ENCODE measurements around the gene DCLK3. TPM values are rescaled to one million over a fixed set of nuclear protein-coding genes. Genes with fewer than 3 reads are reported as not detected.

The DCLK3 gene, protein sequence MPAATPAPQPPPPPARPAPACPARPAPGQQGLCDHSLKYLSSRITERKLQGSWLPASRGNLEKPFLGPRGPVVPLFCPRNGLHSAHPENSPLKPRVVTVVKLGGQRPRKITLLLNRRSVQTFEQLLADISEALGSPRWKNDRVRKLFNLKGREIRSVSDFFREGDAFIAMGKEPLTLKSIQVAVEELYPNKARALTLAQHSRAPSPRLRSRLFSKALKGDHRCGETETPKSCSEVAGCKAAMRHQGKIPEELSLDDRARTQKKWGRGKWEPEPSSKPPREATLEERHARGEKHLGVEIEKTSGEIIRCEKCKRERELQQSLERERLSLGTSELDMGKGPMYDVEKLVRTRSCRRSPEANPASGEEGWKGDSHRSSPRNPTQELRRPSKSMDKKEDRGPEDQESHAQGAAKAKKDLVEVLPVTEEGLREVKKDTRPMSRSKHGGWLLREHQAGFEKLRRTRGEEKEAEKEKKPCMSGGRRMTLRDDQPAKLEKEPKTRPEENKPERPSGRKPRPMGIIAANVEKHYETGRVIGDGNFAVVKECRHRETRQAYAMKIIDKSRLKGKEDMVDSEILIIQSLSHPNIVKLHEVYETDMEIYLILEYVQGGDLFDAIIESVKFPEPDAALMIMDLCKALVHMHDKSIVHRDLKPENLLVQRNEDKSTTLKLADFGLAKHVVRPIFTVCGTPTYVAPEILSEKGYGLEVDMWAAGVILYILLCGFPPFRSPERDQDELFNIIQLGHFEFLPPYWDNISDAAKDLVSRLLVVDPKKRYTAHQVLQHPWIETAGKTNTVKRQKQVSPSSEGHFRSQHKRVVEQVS
- 0.47 TPM for total RNA-seq

GRCh38 chr3:36763850-36764703 is at the start of gene DCLK3:
Gene DCLK3, minus strand, starts transcription at chr3:36764553. Its CDS starts 290 bp downstream, at chr3:36764263.

Other genes starting within 250 kb of the DCLK3 start
- 13.1 TPM for gene TRANK1, start 180.5 kb upstream of the DCLK3 start, total RNA-seq
- gene EPM2AIP1, start 228.6 kb upstream of the DCLK3 start, total RNA-seq: 28.3 TPM
- 60.2 TPM for gene MLH1, start 229.0 kb upstream of the DCLK3 start, total RNA-seq